HepG2 (cell line): ENCODE data around the gene PA2G4. TPM values are rescaled to one million over a fixed set of nuclear protein-coding genes. Genes with fewer than 3 reads are reported as not detected.
A peak's percentile ranks its signal among the peaks of the same experiment; 100 is the strongest.

Experiments
- AGO2 ChIP-seq: fragments of 200-400 bp; formaldehyde crosslinking; optimal IDR thresholded peaks from 2 replicates; pipeline ENCODE3; 2017; ENCODE audit warnings: mild to moderate bottlenecking, low read depth, low read length, moderate library complexity
- GATAD2A ChIP-seq: IDR thresholded peaks from 2 replicates; pipeline ENCODE4 v1.6.1; 2016
- HNF4G ChIP-seq, 2 experiments: sonication (generic) in 1 of 2; formaldehyde crosslinking in 1 of 2; IDR thresholded peaks; 2 replicates each; pipeline versions ENCODE4 v1.4.0 to v1.6.1; 2011 to 2020; ENCODE audit warnings: borderline replicate concordance in 2 of 2, low read depth in 2 of 2, mild to moderate bottlenecking in 2 of 2, low read length in 1 of 2, missing genetic modification reagents in 1 of 2, moderate library complexity in 1 of 2
- KMT2B ChIP-seq: IDR thresholded peaks from 2 replicates; pipeline ENCODE4 v1.6.1; 2016; ENCODE audit warnings: missing genetic modification reagents, missing compliant biosample characterization
- MAFG ChIP-seq: sonication (generic); formaldehyde crosslinking; IDR thresholded peaks from 2 replicates; pipeline ENCODE4 v1.5.1; 2020; ENCODE audit warnings: mild to moderate bottlenecking, missing genetic modification reagents
- NR1H2 ChIP-seq: sonication (generic); formaldehyde crosslinking; IDR thresholded peaks from 2 replicates; pipeline ENCODE4 v1.8.1; 2022; ENCODE audit warnings: low read depth, missing genetic modification reagents, borderline replicate concordance
- PLRG1 ChIP-seq: fragments of 450-650 bp; conservative IDR thresholded peaks from 2 replicates; pipeline ENCODE4 v1.6.1; 2016
- SP5 ChIP-seq: IDR thresholded peaks from 2 replicates; pipeline ENCODE4 v1.6.1; 2016; ENCODE audit warnings: low read depth, borderline replicate concordance
- SYNCRIP ChIP-seq: fragments of 200-400 bp; formaldehyde crosslinking; IDR thresholded peaks from 2 replicates; pipeline ENCODE4 v1.6.1; 2018; ENCODE audit warnings: mild to moderate bottlenecking, low read depth, low read length; ENCODE audit not compliant: insufficient read depth
- ZNF256 ChIP-seq: sonication (generic); formaldehyde crosslinking; conservative IDR thresholded peaks from 2 replicates; pipeline ENCODE4 v1.4.0; 2020; ENCODE audit warnings: missing genetic modification reagents
- ZNF33A ChIP-seq: sonication (generic); formaldehyde crosslinking; IDR thresholded peaks from 2 replicates; pipeline ENCODE4 v1.5.1; 2020; ENCODE audit warnings: missing genetic modification reagents, mild to moderate bottlenecking, moderate library complexity, borderline replicate concordance
- ZNF564 ChIP-seq: sonication (generic); formaldehyde crosslinking; IDR thresholded peaks from 2 replicates; pipeline ENCODE4 v1.8.1; 2023; ENCODE audit warnings: mild to moderate bottlenecking, missing genetic modification reagents
- ZSCAN22 ChIP-seq: sonication (generic); formaldehyde crosslinking; IDR thresholded peaks from 2 replicates; pipeline ENCODE4 v1.4.0; 2020; ENCODE audit warnings: mild to moderate bottlenecking, missing genetic modification reagents
- ZSCAN25 ChIP-seq: sonication (generic); formaldehyde crosslinking; IDR thresholded peaks from 2 replicates; pipeline ENCODE4 v1.8.0; 2022; ENCODE audit warnings: mild to moderate bottlenecking, missing genetic modification reagents
- polyA plus RNA-seq, 8 experiments: library from polyadenylated mRNA; depleted of rRNA in 3 of 8; stranded (reverse) in 7 of 8; unstranded in 1 of 8; fragments of >200 nt; fragmentation: Illumina TruSeq in 4 of 8; extraction: Trizol in 4 of 8; gene quantifications; 2 replicates each; pipeline versions ENCODE4 v1.2.1 to v1.2.3, GENCODE V29; 2011 to 2016; ENCODE audit warnings: low read depth in 4 of 8, missing spikeins in 1 of 8, mixed read lengths in 1 of 8; ENCODE audit not compliant: insufficient read depth in 1 of 8
- total RNA-seq, 5 experiments: library from RNA; depleted of rRNA; stranded (reverse); fragments of >200 nt; fragmentation: Illumina TruSeq; extraction: Trizol; gene quantifications; 2 replicates each; pipeline ENCODE4 v1.2.3, GENCODE V29; 2016; ENCODE audit warnings: low read depth in 1 of 5
- TF ChIP-seq, protein P1 (sequence below): sonication (generic); formaldehyde crosslinking; IDR thresholded peaks from 2 replicates; pipeline ENCODE4 v1.9.0; 2021; ENCODE audit warnings: mild to moderate bottlenecking, missing genetic modification reagents
- TF ChIP-seq, protein P2 (sequence below): sonication (generic); formaldehyde crosslinking; IDR thresholded peaks from 2 replicates; pipeline ENCODE4 v1.5.0; 2020; ENCODE audit warnings: mild to moderate bottlenecking, missing genetic modification reagents
- TF ChIP-seq, protein P3 (sequence below): sonication (generic); formaldehyde crosslinking; IDR thresholded peaks from 2 replicates; pipeline ENCODE4 v1.8.1; 2023; ENCODE audit warnings: missing genetic modification reagents, inconsistent platforms, borderline replicate concordance

Gene PA2G4
- total and polyA plus RNA-seq, 2 of the 13 experiments (the other 11 are each of a cell fraction or from before 2014, with no cell fraction given) = 147 to 240 TPM

DNA sequence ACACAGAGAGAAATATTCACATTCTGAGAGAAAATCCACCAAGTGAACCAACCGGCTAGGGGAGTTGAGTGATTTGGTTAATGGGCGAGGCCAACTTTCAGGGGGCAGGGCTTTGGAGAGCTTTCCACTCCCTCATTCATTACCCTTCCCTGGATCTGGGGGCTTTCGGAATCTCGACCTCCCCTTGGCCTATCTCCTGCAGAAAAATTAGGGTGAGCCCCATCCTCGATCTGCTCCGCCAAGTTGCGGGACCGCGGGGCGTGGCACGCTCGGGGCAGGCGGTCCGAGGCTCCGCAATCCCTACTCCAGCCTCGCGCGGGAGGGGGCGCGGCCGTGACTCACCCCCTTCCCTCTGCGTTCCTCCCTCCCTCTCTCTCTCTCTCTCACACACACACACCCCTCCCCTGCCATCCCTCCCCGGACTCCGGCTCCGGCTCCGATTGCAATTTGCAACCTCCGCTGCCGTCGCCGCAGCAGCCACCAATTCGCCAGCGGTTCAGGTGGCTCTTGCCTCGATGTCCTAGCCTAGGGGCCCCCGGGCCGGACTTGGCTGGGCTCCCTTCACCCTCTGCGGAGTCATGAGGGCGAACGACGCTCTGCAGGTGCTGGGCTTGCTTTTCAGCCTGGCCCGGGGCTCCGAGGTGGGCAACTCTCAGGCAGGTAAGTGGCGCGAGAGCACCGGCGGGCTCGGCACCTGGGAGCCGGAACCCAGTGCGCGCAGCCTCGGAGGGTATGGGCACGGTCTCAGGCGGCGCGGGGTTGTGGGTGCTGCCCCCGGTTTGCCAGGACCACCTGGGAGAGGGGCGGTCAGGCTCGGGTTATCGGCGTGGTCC, 24.4 kb upstream of the PA2G4 start, which contains the start of gene ERBB3 (continued):
- TF ChIP-seq, protein P1, sequence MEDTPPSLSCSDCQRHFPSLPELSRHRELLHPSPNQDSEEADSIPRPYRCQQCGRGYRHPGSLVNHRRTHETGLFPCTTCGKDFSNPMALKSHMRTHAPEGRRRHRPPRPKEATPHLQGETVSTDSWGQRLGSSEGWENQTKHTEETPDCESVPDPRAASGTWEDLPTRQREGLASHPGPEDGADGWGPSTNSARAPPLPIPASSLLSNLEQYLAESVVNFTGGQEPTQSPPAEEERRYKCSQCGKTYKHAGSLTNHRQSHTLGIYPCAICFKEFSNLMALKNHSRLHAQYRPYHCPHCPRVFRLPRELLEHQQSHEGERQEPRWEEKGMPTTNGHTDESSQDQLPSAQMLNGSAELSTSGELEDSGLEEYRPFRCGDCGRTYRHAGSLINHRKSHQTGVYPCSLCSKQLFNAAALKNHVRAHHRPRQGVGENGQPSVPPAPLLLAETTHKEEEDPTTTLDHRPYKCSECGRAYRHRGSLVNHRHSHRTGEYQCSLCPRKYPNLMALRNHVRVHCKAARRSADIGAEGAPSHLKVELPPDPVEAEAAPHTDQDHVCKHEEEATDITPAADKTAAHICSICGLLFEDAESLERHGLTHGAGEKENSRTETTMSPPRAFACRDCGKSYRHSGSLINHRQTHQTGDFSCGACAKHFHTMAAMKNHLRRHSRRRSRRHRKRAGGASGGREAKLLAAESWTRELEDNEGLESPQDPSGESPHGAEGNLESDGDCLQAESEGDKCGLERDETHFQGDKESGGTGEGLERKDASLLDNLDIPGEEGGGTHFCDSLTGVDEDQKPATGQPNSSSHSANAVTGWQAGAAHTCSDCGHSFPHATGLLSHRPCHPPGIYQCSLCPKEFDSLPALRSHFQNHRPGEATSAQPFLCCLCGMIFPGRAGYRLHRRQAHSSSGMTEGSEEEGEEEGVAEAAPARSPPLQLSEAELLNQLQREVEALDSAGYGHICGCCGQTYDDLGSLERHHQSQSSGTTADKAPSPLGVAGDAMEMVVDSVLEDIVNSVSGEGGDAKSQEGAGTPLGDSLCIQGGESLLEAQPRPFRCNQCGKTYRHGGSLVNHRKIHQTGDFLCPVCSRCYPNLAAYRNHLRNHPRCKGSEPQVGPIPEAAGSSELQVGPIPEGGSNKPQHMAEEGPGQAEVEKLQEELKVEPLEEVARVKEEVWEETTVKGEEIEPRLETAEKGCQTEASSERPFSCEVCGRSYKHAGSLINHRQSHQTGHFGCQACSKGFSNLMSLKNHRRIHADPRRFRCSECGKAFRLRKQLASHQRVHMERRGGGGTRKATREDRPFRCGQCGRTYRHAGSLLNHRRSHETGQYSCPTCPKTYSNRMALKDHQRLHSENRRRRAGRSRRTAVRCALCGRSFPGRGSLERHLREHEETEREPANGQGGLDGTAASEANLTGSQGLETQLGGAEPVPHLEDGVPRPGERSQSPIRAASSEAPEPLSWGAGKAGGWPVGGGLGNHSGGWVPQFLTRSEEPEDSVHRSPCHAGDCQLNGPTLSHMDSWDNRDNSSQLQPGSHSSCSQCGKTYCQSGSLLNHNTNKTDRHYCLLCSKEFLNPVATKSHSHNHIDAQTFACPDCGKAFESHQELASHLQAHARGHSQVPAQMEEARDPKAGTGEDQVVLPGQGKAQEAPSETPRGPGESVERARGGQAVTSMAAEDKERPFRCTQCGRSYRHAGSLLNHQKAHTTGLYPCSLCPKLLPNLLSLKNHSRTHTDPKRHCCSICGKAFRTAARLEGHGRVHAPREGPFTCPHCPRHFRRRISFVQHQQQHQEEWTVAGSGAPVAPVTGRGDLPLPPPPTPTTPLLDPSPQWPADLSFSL (CRISPR knock-in tag) = no peak
- TF ChIP-seq, protein P2, sequence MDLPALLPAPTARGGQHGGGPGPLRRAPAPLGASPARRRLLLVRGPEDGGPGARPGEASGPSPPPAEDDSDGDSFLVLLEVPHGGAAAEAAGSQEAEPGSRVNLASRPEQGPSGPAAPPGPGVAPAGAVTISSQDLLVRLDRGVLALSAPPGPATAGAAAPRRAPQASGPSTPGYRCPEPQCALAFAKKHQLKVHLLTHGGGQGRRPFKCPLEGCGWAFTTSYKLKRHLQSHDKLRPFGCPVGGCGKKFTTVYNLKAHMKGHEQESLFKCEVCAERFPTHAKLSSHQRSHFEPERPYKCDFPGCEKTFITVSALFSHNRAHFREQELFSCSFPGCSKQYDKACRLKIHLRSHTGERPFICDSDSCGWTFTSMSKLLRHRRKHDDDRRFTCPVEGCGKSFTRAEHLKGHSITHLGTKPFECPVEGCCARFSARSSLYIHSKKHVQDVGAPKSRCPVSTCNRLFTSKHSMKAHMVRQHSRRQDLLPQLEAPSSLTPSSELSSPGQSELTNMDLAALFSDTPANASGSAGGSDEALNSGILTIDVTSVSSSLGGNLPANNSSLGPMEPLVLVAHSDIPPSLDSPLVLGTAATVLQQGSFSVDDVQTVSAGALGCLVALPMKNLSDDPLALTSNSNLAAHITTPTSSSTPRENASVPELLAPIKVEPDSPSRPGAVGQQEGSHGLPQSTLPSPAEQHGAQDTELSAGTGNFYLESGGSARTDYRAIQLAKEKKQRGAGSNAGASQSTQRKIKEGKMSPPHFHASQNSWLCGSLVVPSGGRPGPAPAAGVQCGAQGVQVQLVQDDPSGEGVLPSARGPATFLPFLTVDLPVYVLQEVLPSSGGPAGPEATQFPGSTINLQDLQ (CRISPR knock-in tag) = no peak
- TF ChIP-seq ZSCAN22 (no peak), ZSCAN25 (CRISPR knock-in tag) (peak; percentile 98), MAFG (CRISPR knock-in tag) (0 out of 2 replicates have a peak, but pooled peaks have one; percentile 30), ZNF256 (CRISPR knock-in tag) (no peak; the same call in none of the 2 replicates), PLRG1 (no peak), ZNF33A (CRISPR knock-in tag) (peak; percentile 91; the same call in 1 of the 2 replicates), ZNF564 (CRISPR knock-in tag) (peak; percentile 80), NR1H2 (CRISPR knock-in tag) (no peak), KMT2B (CRISPR knock-in tag) (peak; percentile 43; the same call in 1 of the 2 replicates), SYNCRIP (no peak), GATAD2A (CRISPR knock-in tag) (peak; percentile 53; the same call in 1 of the 2 replicates), HNF4G (IDR thresholded peaks at IDR 0.05; ENCODE audit: borderline replicate concordance, low read depth, low read length) (no peak), HNF4G (CRISPR knock-in tag; IDR thresholded peaks at IDR 0.05; ENCODE audit: borderline replicate concordance, low read depth) (no peak; the same call in 1 of the 2 replicates), SP5 (peak; percentile 72; the same call in 1 of the 2 replicates), AGO2 (peak; percentile 98)
- TF ChIP-seq, protein P3, sequence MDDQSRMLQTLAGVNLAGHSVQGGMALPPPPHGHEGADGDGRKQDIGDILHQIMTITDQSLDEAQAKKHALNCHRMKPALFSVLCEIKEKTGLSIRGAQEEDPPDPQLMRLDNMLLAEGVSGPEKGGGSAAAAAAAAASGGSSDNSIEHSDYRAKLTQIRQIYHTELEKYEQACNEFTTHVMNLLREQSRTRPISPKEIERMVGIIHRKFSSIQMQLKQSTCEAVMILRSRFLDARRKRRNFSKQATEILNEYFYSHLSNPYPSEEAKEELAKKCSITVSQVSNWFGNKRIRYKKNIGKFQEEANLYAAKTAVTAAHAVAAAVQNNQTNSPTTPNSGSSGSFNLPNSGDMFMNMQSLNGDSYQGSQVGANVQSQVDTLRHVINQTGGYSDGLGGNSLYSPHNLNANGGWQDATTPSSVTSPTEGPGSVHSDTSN (CRISPR knock-in tag) = no peak
